Prostate gland (tissue), 2 donors: ENCODE data around the gene MYO5A. TPM values are rescaled to one million over a fixed set of nuclear protein-coding genes. Genes with fewer than 3 reads are reported as not detected.
"Not testable (repeated sequence)": the region's sequence is repeated elsewhere in the genome, so short reads cannot be mapped to it uniquely, and the experiment has no call there.

Experiments used
- DNase-seq: peaks from one replicate; pipeline ENCODE4 v3.0.0-alpha.2; 2019; ENCODE audit warnings: low spot score
- H3K27ac ChIP-seq, 2 donors: fragments of 200-600 bp; sonication (generic); 2 replicates each; pipeline ENCODE4 v1.5.1; 2017 to 2019
- H3K27me3 ChIP-seq: fragments of 200-600 bp; sonication (generic); replicated peaks from 2 replicates; pipeline ENCODE4 v1.5.1; 2019; ENCODE audit not compliant: insufficient read depth
- H3K36me3 ChIP-seq, 2 donors: fragments of 200-600 bp; sonication (generic); 1 replicate in 1 of 2; 2 replicates in 1 of 2; pipeline versions ENCODE4 v1.5.1 to v1.8.1; 2017 to 2019
- H3K4me1 ChIP-seq: fragments of 200-600 bp; sonication (generic); replicated peaks from 2 replicates; pipeline ENCODE4 v1.5.1; 2019
- H3K4me3 ChIP-seq, 2 donors: fragments of 200-600 bp; sonication (generic); 2 replicates each; pipeline ENCODE4 v1.5.1; 2017 to 2019
- H3K9me3 ChIP-seq: fragments of 200-600 bp; sonication (generic); 2 replicates; pipeline ENCODE4 v1.5.1; 2017
- POLR2A ChIP-seq: fragments of 450-650 bp; IDR thresholded peaks from one replicate; pipeline ENCODE4 v1.6.1; 2016; ENCODE audit warnings: antibody characterized with exemption, mild to moderate bottlenecking
- POLR2AphosphoS5 ChIP-seq: sonication (generic); formaldehyde crosslinking; IDR thresholded peaks from one replicate; pipeline ENCODE4 v1.6.1; 2017; ENCODE audit warnings: antibody characterized with exemption
- WGBS: methylation state at CpG from one replicate; pipeline ENCODE4 v1.1.5; 2018; 5-methylcytosine and 5-hydroxymethylcytosine counted together
- intact Hi-C: fragments of 100-400 bp; cut with DNase I; formaldehyde crosslinking; loops from one replicate; pipeline ENCODE4 v1.14.2; 2022
- total RNA-seq, 2 donors: library from RNA; depleted of rRNA; stranded (reverse); fragments of >200 nt; gene quantifications; one replicate each; pipeline ENCODE4 v1.1.0, GENCODE V29; 2016
- TF ChIP-seq, protein P1 (sequence below), 4 experiments: fragments of 200-600 bp in 2 of 4; fragments of 450-650 bp in 2 of 4; sonication (generic) in 2 of 4; IDR thresholded peaks; 1 replicate in 3 of 4; 2 replicates in 1 of 4; pipeline ENCODE4 v1.5.1; 2016 to 2019; ENCODE audit warnings: antibody characterized with exemption in 4 of 4, mild to moderate bottlenecking in 2 of 4, moderate library complexity in 2 of 4

MYO5A gene
- total RNA-seq, 2 donors from 2014 or later: 24.9 to 41.9 TPM

DNA sequence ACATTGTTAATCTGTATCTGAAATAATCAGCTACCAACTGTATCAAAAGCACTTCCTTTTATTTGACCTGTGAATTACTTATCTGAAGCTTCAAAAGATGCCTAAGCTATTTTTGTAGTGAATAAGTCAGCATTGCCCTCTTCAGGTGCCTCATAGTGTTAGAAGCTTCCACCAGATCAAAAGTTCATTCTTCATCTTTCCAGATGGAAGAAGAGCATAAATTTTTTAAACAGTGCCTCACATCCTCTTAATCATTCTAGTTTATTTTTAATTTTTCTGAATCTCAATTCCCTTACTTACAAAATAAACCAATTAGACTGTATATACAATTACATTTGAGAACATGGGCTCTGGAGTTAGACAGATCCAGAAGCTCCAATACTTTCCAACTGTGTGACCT is 65.0 kb downstream of the MYO5A start:
- no peaks in the 10 kb centered on the region for H3K36me3 ChIP-seq
- no peak overlapping the region for H3K27ac ChIP-seq
- H3K4me1 ChIP-seq: no peaks in the 10 kb centered on the region
- no peak for DNase-seq
- H3K4me3 ChIP-seq: no peak overlapping the region
- intact Hi-C loops: no loop called here
- no peaks in the 10 kb centered on the region for H3K9me3 ChIP-seq
- TF ChIP-seq, protein P1, sequence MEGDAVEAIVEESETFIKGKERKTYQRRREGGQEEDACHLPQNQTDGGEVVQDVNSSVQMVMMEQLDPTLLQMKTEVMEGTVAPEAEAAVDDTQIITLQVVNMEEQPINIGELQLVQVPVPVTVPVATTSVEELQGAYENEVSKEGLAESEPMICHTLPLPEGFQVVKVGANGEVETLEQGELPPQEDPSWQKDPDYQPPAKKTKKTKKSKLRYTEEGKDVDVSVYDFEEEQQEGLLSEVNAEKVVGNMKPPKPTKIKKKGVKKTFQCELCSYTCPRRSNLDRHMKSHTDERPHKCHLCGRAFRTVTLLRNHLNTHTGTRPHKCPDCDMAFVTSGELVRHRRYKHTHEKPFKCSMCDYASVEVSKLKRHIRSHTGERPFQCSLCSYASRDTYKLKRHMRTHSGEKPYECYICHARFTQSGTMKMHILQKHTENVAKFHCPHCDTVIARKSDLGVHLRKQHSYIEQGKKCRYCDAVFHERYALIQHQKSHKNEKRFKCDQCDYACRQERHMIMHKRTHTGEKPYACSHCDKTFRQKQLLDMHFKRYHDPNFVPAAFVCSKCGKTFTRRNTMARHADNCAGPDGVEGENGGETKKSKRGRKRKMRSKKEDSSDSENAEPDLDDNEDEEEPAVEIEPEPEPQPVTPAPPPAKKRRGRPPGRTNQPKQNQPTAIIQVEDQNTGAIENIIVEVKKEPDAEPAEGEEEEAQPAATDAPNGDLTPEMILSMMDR (IDR thresholded peaks at IDR 0.05): no peak
- TF ChIP-seq POLR2AphosphoS5 (no peak), POLR2A (no peak)
- H3K27me3 ChIP-seq: no peaks in the 10 kb centered on the region

DNA sequence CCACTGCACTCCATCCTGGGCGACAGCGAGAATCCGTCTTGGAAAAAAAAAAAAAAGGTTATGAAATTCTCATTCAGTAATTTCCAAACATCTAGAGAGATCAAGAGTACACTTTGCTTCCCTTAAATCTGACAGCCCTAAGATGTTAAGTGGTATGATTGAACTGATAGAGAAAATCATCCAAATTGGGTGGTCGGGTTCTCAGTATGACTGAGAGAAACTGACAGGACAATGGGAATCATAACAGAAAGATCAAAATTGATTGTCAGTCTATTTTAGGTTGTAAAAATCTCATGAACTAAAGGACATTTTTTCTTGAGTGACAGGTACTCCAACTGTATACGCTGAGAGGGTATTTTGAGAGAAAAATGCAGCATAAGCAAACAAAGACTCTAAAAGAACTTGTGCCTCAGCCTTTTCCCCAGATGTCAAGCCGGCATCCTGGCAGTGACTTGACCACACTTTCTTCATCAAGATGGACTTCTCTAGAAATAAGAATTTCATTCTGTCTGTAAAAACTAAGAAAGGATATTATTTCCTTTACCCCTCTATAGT is 65.8 kb downstream of the MYO5A start:
- Histone ChIP-seq H3K27ac (no peak overlapping the region), H3K4me1 (no peaks in the 10 kb centered on the region), H3K4me3 (no peak overlapping the region), H3K36me3 (no peaks in the 10 kb centered on the region), H3K9me3 (no peaks in the 10 kb centered on the region), H3K27me3 (no peaks in the 10 kb centered on the region)
- WGBS: 82% methylated on average over 6 of the region's 6 CpGs
- TF ChIP-seq POLR2A: no peak
- TF ChIP-seq, protein P1 (IDR thresholded peaks at IDR 0.05): no peak
- TF ChIP-seq POLR2AphosphoS5: no peak
- intact Hi-C loops: no loop called here
- DNase-seq: no peak

DNA sequence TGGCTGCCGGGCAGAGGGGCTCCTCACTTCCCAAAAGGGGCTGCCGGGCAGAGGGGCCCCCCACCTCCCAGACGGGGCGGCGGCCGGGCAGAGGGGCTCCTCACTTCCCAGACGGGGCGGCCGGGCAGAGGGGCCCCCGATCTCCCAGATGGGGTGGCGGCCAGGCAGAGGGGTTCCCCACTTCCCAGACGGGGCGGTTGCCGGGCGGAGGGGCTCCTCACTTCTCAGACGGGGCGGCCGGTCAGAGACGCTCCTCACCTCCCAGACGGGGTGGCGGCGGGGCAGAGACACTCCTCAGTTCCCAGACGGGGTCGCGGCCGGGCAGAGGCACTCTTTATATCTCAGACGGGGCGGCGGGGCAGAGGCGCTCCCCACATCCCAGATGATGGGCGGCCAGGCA is 69.0 kb downstream of the MYO5A start:
- H3K4me3 ChIP-seq, H3K9me3 ChIP-seq, H3K4me1 ChIP-seq, DNase-seq, H3K27ac ChIP-seq, H3K36me3 ChIP-seq, intact Hi-C loops, H3K27me3 ChIP-seq: not testable (repeated sequence)
- 96% methylated on average over 17 of the region's 31 CpGs for WGBS

DNA sequence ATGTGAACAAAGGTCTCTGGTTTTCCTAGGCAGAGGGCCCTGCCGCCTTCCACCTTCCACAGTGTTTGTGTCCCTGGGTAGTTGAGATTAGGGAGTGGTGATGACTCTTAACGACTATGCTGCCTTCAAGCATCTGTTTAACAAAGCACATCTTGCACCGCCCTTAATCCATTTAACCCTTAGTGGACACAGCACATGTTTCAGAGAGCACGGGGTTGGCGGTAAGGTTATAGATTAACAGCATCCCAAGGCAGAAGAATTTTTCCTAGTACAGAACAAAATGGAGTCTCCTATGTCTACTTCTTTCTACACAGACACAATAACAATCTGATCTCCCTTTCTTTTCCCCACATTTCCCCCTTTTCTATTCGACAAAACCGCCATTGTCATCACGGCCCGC is 69.4 kb downstream of the MYO5A start:
- intact Hi-C loops, H3K4me3 ChIP-seq, H3K27ac ChIP-seq, DNase-seq, H3K36me3 ChIP-seq, H3K9me3 ChIP-seq, H3K27me3 ChIP-seq, H3K4me1 ChIP-seq: not testable (repeated sequence)
- WGBS: 87% methylated on average over 9 of the region's 9 CpGs

DNA sequence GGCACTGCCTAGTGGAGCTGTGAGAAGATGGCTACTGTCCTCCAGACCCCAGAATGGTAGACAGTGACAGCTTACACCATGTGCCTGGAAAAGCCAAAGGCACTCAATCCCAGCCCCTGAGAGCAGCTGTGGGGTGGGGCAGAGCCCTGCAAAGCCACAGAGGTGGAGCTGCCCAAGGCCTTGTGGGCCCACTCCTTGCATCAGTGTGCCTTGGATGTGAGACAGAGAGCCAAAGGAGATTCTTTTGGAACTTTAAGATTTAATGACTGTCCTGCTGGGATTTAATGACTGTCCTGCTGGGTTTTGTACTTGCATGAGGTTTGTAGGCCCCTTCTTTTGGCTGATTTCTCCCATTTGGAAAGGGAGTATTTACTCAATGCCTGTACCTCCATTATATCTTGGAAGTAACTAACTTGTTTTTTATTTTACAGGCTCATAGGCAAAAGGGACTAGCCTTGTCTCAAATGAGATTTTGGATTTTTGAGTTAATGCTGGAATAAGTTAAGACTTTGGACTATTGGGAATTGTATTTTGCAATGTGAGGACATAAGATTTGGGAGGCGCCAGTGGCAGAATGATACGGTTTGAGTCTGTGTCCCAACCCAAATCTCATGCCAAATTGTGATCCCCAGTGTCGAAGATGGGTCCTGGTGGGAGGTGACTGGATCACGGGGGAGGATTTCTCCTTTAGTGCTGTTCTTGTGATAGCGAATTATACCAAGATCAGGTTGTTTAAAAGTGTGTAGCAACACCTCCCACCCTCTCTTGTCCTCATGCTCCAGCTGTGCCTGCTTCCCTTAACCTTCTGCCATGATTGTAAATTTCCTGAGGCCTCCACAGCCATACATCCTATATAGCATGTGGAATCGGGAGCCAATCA is 80.4 kb downstream of the MYO5A start:
- H3K27me3 ChIP-seq: no peaks in the 10 kb centered on the region
- no peaks in the 10 kb centered on the region for H3K4me1 ChIP-seq
- TF ChIP-seq POLR2AphosphoS5: no peak
- TF ChIP-seq POLR2A: no peak
- no peaks in the 10 kb centered on the region for H3K9me3 ChIP-seq
- 85% methylated on average over 6 of the region's 6 CpGs for WGBS
- H3K27ac ChIP-seq: no peak overlapping the region
- no peak for DNase-seq
- H3K36me3 ChIP-seq: no peaks in the 10 kb centered on the region
- intact Hi-C loops: no loop called here
- no peak overlapping the region for H3K4me3 ChIP-seq

DNA sequence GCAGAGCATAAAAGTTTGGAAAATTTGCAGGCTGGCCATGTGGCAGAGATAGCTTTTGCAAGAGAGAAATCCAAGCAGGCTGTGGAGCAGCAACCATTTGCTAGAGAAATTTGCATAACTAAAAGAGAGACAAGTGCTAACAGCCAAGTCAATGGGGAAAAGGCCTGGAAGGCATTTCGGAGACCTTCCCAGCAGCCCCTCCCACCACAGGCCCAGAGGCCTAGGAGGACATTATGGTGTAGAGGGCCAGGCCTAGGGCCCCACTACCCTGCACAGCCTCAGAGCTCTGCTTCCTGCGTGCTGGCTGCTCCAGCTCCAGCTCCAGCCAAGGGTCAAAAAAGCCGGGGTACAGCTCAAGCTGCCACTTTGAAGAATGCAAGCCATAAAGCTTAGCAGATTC is 82.7 kb downstream of the MYO5A start:
- Histone ChIP-seq H3K4me3 (no peak overlapping the region), H3K27ac (no peak overlapping the region), H3K4me1 (no peaks in the 10 kb centered on the region), H3K27me3 (no peaks in the 10 kb centered on the region), H3K9me3 (no peaks in the 10 kb centered on the region), H3K36me3 (no peaks in the 10 kb centered on the region)
- intact Hi-C loops: no loop called here
- no peak for DNase-seq
- no peak for TF ChIP-seq POLR2AphosphoS5
- TF ChIP-seq, protein P1 (IDR thresholded peaks at IDR 0.05): no peak
- TF ChIP-seq POLR2A: no peak
- 96% methylated on average over 3 of the region's 3 CpGs for WGBS
